OCI-LY3 (cell line): ENCODE measurements around the gene RASA2.

Source experiments
- H2AFZ ChIP-seq: fragments of 200-600, 300-600 bp; shearing (Covaris generic); 2 replicates; pipeline ENCODE4 v1.6.0; 2014; ENCODE audit warnings: antibody characterized with exemption, low read depth, low read length
- H3K27ac ChIP-seq: fragments of 200-600, 300-600 bp; sonication (generic); 2 replicates; pipeline ENCODE4 v1.5.1; 2014; ENCODE audit warnings: mild to moderate bottlenecking, low read length, moderate library complexity, mixed read lengths
- H3K27me3 ChIP-seq: fragments of 200-600, 300-600 bp; sonication (generic); 2 replicates; pipeline ENCODE4 v1.6.1; 2014; ENCODE audit warnings: low read depth, low read length, mixed read lengths
- H3K36me3 ChIP-seq: fragments of 200-600, 300-600 bp; sonication (generic); replicated peaks from 2 replicates; pipeline ENCODE3; 2014; ENCODE audit warnings: low read depth, low read length, mixed read lengths
- H3K4me1 ChIP-seq: fragments of 300-600, 200-600 bp; sonication (generic); 2 replicates; pipeline ENCODE4 v1.6.1; 2014; ENCODE audit warnings: low read length, mixed read lengths
- H3K4me2 ChIP-seq: fragments of 200-600, 300-600 bp; sonication (generic); 2 replicates; pipeline ENCODE4 v1.6.1; 2014; ENCODE audit warnings: low read length, mixed read lengths
- H3K4me3 ChIP-seq: fragments of 300-600, 200-600 bp; sonication (generic); 2 replicates; pipeline ENCODE4 v1.5.1; 2014; ENCODE audit warnings: antibody characterized with exemption, mild to moderate bottlenecking, low read length, moderate library complexity
- H3K79me2 ChIP-seq: fragments of 300-600, 200-600 bp; shearing (Covaris generic); 2 replicates; pipeline ENCODE4 v1.6.1; 2014; ENCODE audit warnings: mild to moderate bottlenecking, low read length, mixed read lengths
- H3K9ac ChIP-seq: fragments of 300-600, 200-600 bp; shearing (Covaris generic); 2 replicates; pipeline ENCODE4 v1.6.0; 2014; ENCODE audit warnings: mild to moderate bottlenecking, low read length, moderate library complexity
- H3K9me3 ChIP-seq: fragments of 200-600, 300-600 bp; shearing (Covaris generic); 2 replicates; pipeline ENCODE4 v1.6.1; 2014; ENCODE audit warnings: low read length, mixed read lengths; ENCODE audit not compliant: insufficient read depth
- H4K20me1 ChIP-seq: fragments of 200-600, 300-600 bp; sonication (generic); 2 replicates; pipeline ENCODE4 v1.6.1; 2016; ENCODE audit warnings: low read length, mixed read lengths; ENCODE audit not compliant: insufficient read depth
- EZH2phosphoT487 ChIP-seq: fragments of 200-600 bp; shearing (Covaris generic); IDR thresholded peaks from 2 replicates; pipeline ENCODE4 v1.6.1; 2018; ENCODE audit warnings: antibody characterized with exemption, mixed run types, low read depth
- TF ChIP-seq, protein P1 (sequence below): fragments of 200-600, 300-600 bp; sonication (generic); IDR thresholded peaks from 2 replicates; pipeline ENCODE4 v1.5.1; 2014; ENCODE audit warnings: antibody characterized with exemption, low read length, low read depth

RASA2 gene

GRCh38 chr3:141542989-141543388, 56.2 kb downstream of the RASA2 start:
- H4K20me1 ChIP-seq: no peaks in the 10 kb centered on the region
- no peak overlapping the region for H3K9ac ChIP-seq
- no peaks in the 10 kb centered on the region for H3K9me3 ChIP-seq
- H3K79me2 ChIP-seq: no peaks in the 10 kb centered on the region
- no peak overlapping the region for H3K27ac ChIP-seq
- no peak overlapping the region for H3K4me3 ChIP-seq
- H2AFZ ChIP-seq: no peak overlapping the region
- peaks cover 6% of the 10 kb centered on the region for H3K4me1 ChIP-seq
- no peaks in the 10 kb centered on the region for H3K27me3 ChIP-seq
- no peak overlapping the region for H3K4me2 ChIP-seq
- TF ChIP-seq EZH2phosphoT487: no peak
- TF ChIP-seq, protein P1, sequence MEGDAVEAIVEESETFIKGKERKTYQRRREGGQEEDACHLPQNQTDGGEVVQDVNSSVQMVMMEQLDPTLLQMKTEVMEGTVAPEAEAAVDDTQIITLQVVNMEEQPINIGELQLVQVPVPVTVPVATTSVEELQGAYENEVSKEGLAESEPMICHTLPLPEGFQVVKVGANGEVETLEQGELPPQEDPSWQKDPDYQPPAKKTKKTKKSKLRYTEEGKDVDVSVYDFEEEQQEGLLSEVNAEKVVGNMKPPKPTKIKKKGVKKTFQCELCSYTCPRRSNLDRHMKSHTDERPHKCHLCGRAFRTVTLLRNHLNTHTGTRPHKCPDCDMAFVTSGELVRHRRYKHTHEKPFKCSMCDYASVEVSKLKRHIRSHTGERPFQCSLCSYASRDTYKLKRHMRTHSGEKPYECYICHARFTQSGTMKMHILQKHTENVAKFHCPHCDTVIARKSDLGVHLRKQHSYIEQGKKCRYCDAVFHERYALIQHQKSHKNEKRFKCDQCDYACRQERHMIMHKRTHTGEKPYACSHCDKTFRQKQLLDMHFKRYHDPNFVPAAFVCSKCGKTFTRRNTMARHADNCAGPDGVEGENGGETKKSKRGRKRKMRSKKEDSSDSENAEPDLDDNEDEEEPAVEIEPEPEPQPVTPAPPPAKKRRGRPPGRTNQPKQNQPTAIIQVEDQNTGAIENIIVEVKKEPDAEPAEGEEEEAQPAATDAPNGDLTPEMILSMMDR: no peak
- H3K36me3 ChIP-seq: peaks cover 17% of the 10 kb centered on the region

DNA sequence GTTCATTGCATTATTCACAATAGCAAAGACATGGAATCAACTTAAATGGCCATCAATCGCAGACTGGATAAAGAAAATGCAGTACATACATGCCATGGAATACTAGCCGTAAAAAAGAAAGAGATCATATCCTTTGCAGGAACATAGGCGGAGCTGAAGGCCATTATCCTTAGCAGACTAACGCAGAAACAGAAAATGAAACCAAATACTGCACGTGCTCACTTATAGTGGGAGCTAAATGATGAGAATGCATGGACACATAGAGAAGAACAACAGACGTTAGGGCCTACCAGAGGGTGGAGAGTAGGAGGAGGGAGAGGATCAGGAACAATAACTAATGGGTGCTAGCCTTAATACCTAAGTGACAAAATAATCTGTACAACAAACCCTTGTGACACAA, 57.9 kb downstream of the RASA2 start:
- H3K36me3 ChIP-seq: peaks cover 17% of the 10 kb centered on the region
- H3K4me2 ChIP-seq: no peak overlapping the region

DNA sequence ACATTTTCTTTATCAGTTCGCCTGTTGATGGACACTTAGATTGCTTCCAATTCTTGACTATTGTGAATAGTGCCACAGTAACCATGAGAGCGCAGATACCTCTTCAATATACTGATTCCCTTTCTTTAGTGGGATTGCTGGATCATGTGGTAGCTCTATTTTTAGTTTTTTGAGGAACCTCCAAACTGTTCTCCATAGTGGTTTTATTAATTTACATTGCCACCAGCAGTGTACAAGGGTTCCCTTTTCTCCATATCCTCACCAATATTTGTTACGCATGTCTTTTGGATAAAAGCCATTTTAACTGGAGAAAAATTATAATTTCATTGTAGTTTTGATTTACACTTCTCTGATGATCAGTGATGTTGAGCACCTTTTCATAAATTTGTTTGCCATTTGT, 59.3 kb downstream of the RASA2 start:
- no peaks in the 10 kb centered on the region for H4K20me1 ChIP-seq
- H3K79me2 ChIP-seq: no peaks in the 10 kb centered on the region
- no peaks in the 10 kb centered on the region for H3K27me3 ChIP-seq
- peaks cover 17% of the 10 kb centered on the region for H3K36me3 ChIP-seq
- H3K27ac ChIP-seq: no peak overlapping the region
- H3K4me3 ChIP-seq: no peak overlapping the region
- TF ChIP-seq, protein P1: no peak
- no peak for TF ChIP-seq EZH2phosphoT487
- H3K4me1 ChIP-seq: no peaks in the 10 kb centered on the region
- no peak overlapping the region for H2AFZ ChIP-seq
- H3K4me2 ChIP-seq: no peak overlapping the region
- H3K9me3 ChIP-seq: no peaks in the 10 kb centered on the region
- H3K9ac ChIP-seq: no peak overlapping the region

More for the DNA sequence above, 57.9 kb downstream of the RASA2 start:
- H3K4me3 ChIP-seq: no peak overlapping the region
- no peak for TF ChIP-seq EZH2phosphoT487
- TF ChIP-seq, protein P1: no peak
- no peak overlapping the region for H3K9ac ChIP-seq
- no peaks in the 10 kb centered on the region for H4K20me1 ChIP-seq
- H3K4me1 ChIP-seq: no peaks in the 10 kb centered on the region
- H2AFZ ChIP-seq: no peak overlapping the region
- no peaks in the 10 kb centered on the region for H3K9me3 ChIP-seq
- no peaks in the 10 kb centered on the region for H3K27me3 ChIP-seq
- no peaks in the 10 kb centered on the region for H3K79me2 ChIP-seq
- no peak overlapping the region for H3K27ac ChIP-seq

- TF ChIP-seq, protein P1: no peak
- no peak for TF ChIP-seq EZH2phosphoT487
- peaks cover 17% of the 10 kb centered on the region for H3K36me3 ChIP-seq
- H4K20me1 ChIP-seq: no peaks in the 10 kb centered on the region
- H3K79me2 ChIP-seq: no peaks in the 10 kb centered on the region
- H3K9ac ChIP-seq: no peak overlapping the region
- H3K27me3 ChIP-seq: no peaks in the 10 kb centered on the region
- H2AFZ ChIP-seq: no peak overlapping the region
- no peak overlapping the region for H3K4me2 ChIP-seq
- H3K9me3 ChIP-seq: no peaks in the 10 kb centered on the region
- no peak overlapping the region for H3K27ac ChIP-seq
- H3K4me1 ChIP-seq: no peaks in the 10 kb centered on the region
- no peak overlapping the region for H3K4me3 ChIP-seq
Measured at GRCh38 chr3:141546586-141546985, 59.8 kb downstream of the RASA2 start.
